IMR-90 (cell line): ENCODE measurements around the gene HIGD1C.

Source experiments
- CEBPB ChIP-seq: IDR thresholded peaks from 2 replicates; pipeline ENCODE4 v1.6.1; 2012; ENCODE audit warnings: low read depth, low read length, improper control_type of control experiment
- CTCF ChIP-seq: conservative IDR thresholded peaks from 2 replicates; pipeline ENCODE4 v1.5.1; 2012; ENCODE audit warnings: mild to moderate bottlenecking, low read depth, low read length, improper control_type of control experiment
- FOS ChIP-seq: fragments of 150-350 bp; IDR thresholded peaks from 2 replicates; pipeline ENCODE4 v1.6.1; 2016; ENCODE audit warnings: low read depth, low read length
- MXI1 ChIP-seq: IDR thresholded peaks from 2 replicates; pipeline ENCODE4 v1.6.1; 2012; ENCODE audit warnings: low read depth, mild to moderate bottlenecking, low read length, moderate library complexity, borderline replicate concordance
- POLR2A ChIP-seq: IDR thresholded peaks from 2 replicates; pipeline ENCODE4 v1.6.1; 2012; ENCODE audit warnings: mild to moderate bottlenecking, low read depth, low read length
- RAD21 ChIP-seq: IDR thresholded peaks from 2 replicates; pipeline ENCODE4 v1.6.1; 2012; ENCODE audit warnings: low read length, improper control_type of control experiment
- SMC3 ChIP-seq: fragments of 150-350 bp; IDR thresholded peaks from 2 replicates; pipeline ENCODE4 v1.6.1; 2016; ENCODE audit warnings: low read depth, mild to moderate bottlenecking, antibody characterized with exemption, low read length, moderate library complexity
- USF2 ChIP-seq: fragments of 150-350 bp; IDR thresholded peaks from 2 replicates; pipeline ENCODE4 v1.6.1; 2017; ENCODE audit warnings: mild to moderate bottlenecking, antibody characterized with exemption, low read length, low read depth

DNA sequence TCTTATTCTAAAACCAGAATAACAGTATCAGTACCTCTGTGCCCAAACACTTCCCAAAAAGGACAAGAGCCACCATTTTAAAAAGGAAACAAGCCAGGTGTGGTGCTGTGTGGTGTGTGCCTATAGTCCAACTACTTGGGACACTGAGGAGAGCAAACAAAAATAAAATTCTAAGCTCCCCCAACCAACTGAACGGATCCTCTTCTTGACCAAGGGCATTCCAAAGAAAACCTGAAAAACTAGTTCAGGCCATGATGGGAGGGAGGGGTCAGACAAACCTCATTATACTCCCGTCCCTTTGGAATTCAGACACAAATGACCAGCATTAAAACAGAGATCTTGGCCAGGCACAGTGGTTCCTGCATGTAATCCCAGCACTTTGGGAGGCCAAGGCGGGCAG is 53.3 kb downstream of the HIGD1C start:
- TF ChIP-seq RAD21 (no peak), CTCF (no peak), POLR2A (no peak), FOS (no peak), SMC3 (no peak), USF2 (no peak), CEBPB (no peak), MXI1 (no peak)
